ENCODE data around the gene GLI2.

Gene GLI2

DNA sequence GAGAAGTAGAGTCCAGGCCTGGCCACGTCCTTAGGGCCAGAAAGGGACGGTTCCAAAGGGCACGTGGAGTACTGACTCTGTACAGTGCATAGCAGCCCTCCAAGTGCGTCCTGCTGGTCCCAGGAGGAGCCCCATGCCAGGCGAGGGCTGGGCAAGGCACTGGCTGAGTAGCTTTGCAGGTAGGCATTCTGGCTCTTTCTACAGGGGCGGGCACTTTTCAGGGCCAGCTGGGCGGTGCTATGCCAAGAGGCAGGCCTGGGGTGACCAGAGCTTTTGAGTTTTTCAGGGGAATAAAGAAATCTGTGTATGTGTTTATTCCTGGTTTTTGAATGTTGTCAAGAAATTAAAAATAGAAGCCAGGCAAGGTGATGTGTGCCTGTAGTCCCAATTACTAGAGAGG, 15.4 kb upstream of the GLI2 start:
- POLR2A ChIA-PET: no interaction called here

DNA sequence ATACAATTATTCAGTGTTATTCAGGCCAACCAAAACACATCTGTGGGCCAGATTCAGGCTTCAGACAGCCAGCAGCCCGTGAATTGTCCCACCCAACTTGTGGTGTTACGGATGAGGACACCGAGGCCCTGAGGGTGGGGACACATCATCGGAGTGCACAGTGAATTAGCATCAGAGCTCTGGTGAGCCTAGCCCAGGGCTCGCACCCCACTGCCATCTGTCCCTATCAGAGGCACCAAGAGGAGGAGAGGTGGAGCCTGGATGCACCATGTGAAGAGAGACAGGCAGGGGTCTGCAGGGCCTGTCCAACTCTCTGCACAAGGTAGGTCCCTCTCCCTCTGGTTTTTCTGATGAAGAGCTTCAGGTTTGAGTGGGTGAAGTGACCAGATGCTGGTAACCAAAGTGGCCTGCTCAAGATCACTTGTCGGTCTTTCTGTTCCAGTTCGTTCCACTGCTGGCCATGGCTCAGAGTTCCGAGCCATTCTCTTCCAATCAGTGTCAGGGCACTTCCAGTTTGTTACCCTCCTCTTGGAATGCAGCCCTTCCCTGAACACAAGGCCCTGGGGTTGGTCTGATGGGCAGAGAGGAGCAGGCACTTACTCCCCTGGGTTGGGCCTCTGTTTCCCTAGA, 14.8 kb upstream of the GLI2 start:
- TF ChIP-seq SP1 (IDR thresholded peaks at IDR 0.05) (no peak), FOXA1 (IDR thresholded peaks at IDR 0.05) (no peak), CTBP1 (IDR thresholded peaks at IDR 0.05; ENCODE audit: borderline replicate concordance) (no peak), FOXK2 (IDR thresholded peaks at IDR 0.05) (no peak), SUZ12 (IDR thresholded peaks at IDR 0.05) (no peak)
- TF ChIP-seq, protein P1, sequence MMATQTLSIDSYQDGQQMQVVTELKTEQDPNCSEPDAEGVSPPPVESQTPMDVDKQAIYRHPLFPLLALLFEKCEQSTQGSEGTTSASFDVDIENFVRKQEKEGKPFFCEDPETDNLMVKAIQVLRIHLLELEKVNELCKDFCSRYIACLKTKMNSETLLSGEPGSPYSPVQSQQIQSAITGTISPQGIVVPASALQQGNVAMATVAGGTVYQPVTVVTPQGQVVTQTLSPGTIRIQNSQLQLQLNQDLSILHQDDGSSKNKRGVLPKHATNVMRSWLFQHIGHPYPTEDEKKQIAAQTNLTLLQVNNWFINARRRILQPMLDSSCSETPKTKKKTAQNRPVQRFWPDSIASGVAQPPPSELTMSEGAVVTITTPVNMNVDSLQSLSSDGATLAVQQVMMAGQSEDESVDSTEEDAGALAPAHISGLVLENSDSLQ (IDR thresholded peaks at IDR 0.05): no peak
- ChIA-PET CTCF (no interaction called here), POLR2A (no interaction called here)
- no peak for DNase-seq (ENCODE audit: extremely low spot score)

More for the DNA sequence above, 15.4 kb upstream of the GLI2 start:
- TF ChIP-seq ZNF384 (IDR thresholded peaks at IDR 0.05) (no peak), FOXK2 (IDR thresholded peaks at IDR 0.05) (no peak)
- CTCF ChIA-PET: no interaction called here
- no peak for DNase-seq (ENCODE audit: extremely low spot score)

DNA sequence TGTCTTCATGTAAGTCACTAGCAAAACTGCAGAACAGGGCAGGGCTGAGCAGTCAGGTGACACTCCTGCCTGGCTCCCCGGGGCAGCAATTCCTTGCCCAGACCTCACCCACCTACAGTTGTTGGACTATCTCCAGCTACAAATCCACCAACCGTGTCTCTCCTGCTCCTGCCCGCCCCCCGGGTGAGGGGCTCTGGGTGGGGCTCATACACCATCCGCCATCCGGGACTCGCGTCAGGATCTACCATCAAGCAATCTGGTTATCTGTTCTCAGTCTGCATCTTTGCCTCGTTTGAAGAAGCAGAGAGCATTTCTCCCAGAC, 13.5 kb upstream of the GLI2 start:
- TF ChIP-seq SP1 (IDR thresholded peaks at IDR 0.05): no peak
- ChIA-PET CTCF (interaction anchor here (0.7 kb wide), 1 partner anchor 282 kb away, joined by 3 read pairs; no protein-coding TSS in a partner anchor), POLR2A (no interaction called here)
- no peak for DNase-seq (ENCODE audit: extremely low spot score)

DNA sequence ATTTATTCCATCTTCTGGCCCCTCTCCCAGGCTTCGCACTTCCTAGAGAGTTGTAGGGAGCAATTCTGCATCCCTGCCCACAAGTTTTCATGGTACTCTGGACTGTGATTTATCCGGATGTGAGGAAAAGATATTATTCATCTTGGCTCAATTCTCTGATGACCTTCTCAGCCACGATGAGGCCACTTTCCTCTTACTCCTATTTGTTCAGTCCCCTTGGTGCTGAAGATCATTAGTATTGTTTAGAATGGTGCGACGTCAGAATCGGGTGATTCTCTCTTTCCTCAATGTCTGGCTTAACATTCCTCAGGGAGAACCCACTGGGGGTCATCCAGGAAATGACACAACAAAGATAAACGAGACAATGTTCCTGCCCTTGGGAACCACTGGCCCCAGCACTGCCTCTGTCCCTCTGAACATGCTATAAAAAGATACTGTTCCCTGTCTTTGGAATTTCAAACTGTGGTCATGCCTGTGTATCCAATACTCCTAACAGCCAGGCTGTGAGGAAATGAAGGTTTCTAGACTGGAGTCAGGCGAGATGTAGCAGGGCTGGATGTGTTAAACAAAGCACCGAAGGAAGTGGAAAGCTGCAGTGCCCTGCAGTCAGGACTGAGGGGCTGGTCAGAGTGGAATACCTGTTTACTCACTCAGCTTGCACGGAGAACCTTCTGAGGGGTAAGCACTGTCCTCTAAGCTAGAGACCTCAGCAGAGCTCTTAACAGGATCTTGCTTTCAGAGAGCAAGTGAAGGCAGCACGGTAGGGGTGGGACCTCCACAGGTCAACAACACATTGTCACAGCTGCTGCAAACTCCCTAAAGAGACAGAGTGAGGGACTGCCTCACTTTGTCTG, 12.9 kb upstream of the GLI2 start:
- no peak for TF ChIP-seq SUZ12 (IDR thresholded peaks at IDR 0.05)
- no peak for TF ChIP-seq BHLHE40 (IDR thresholded peaks at IDR 0.05; ENCODE audit: borderline replicate concordance)
- TF ChIP-seq ARNT (IDR thresholded peaks at IDR 0.05): no peak
- no peak for TF ChIP-seq ELF4 (IDR thresholded peaks at IDR 0.05)
- no peak for TF ChIP-seq TARDBP (IDR thresholded peaks at IDR 0.05)
- TF ChIP-seq, protein P1 (IDR thresholded peaks at IDR 0.05): no peak
- no peak for TF ChIP-seq FOXA1 (IDR thresholded peaks at IDR 0.05)
- no peak for TF ChIP-seq FOXK2 (IDR thresholded peaks at IDR 0.05)
- no peak for TF ChIP-seq FOXM1 (IDR thresholded peaks at IDR 0.05; ENCODE audit: borderline replicate concordance)
- no peak for TF ChIP-seq HDGF (IDR thresholded peaks at IDR 0.05; ENCODE audit: borderline replicate concordance)
- TF ChIP-seq L3MBTL2 (conservative IDR thresholded peaks at IDR 0.05): no peak
- TF ChIP-seq ZNF384 (IDR thresholded peaks at IDR 0.05): no peak
- TF ChIP-seq CTBP1 (IDR thresholded peaks at IDR 0.05; ENCODE audit: borderline replicate concordance): no peak
- DNase-seq (ENCODE audit: extremely low spot score): no peak
- ChIA-PET CTCF (interaction anchor here (0.7 kb wide), 1 partner anchor 283 kb away, joined by 3 read pairs; no protein-coding TSS in a partner anchor), POLR2A (no interaction called here)

DNA sequence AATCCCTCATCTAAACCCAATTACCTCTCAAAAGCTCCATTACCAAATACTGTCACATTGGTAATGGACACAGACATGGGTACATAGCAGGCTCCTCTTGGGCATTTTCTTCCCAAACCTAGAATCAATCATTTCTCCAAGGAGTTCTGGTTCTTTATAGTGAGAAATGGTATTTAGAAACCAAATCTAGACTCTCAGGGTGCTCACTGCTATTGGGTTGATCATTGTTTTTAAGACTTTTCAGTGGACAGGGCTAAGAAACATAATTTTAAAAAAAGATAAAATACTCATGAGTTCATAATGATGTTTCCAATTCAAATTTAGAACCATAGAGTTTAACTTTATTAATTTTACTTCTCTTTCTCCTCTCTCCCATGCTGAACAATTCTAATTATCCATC, 9.4 kb upstream of the GLI2 start:
- no peak for DNase-seq (ENCODE audit: extremely low spot score)
- ChIA-PET POLR2A (no interaction called here), CTCF (no interaction called here)
- TF ChIP-seq ARNT (IDR thresholded peaks at IDR 0.05) (no peak), SP1 (IDR thresholded peaks at IDR 0.05) (no peak), L3MBTL2 (conservative IDR thresholded peaks at IDR 0.05) (no peak), FOXK2 (IDR thresholded peaks at IDR 0.05) (no peak), ZNF384 (IDR thresholded peaks at IDR 0.05) (no peak), HDGF (IDR thresholded peaks at IDR 0.05; ENCODE audit: borderline replicate concordance) (no peak), BHLHE40 (IDR thresholded peaks at IDR 0.05; ENCODE audit: borderline replicate concordance) (no peak), FOXM1 (IDR thresholded peaks at IDR 0.05; ENCODE audit: borderline replicate concordance) (no peak), TARDBP (IDR thresholded peaks at IDR 0.05) (no peak), ELF4 (IDR thresholded peaks at IDR 0.05) (no peak), LEF1 (IDR thresholded peaks at IDR 0.05; ENCODE audit: borderline replicate concordance) (no peak)
- TF ChIP-seq, protein P1 (IDR thresholded peaks at IDR 0.05): no peak

DNA sequence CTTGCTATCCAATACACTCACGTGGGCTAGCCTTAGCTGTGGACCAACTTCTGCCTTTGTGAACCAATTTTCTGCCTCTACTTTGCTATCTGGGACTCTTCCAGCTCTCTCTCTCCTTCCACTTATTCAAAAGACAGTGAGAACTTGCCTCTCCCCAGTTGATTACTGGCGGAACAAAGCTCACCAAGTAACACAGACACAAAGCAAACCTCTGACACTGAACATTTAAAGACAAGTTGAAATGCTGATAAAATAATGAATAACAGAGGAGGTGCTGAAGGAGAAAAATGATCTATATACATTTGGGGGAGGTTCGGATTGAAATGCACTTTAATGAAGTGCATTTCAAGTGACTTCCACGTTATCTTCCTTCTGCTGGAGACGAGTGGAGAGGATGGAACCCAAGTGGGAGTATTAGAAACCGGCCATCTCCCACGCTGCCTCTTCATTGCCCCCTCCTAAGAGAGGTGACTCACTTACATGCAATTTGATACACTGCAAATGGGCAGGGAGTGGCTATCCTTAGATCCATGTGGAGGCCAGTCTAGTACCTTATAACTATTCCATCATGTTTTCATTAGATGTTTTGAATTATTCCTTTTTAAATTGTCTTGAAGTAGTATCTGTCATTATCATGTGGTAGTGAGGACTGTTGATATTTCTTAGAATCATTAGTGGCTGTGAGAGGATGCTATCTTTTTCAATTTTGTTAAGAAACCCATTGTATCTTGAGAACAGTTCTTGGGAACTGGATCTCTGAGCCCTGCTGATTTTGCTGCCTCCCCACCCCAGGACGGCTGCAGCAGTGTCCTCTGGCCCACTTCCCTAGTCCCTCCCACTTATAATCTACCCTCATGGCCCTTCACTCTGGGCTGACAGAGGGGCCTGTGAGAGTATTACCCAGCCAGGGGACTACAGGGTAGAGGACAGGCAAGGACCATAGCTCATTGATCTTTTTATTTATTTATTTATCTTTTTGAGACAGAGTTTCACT, 6.0 kb upstream of the GLI2 start:
- CTCF ChIA-PET: no interaction called here
- POLR2A ChIA-PET: interaction anchor here (0.7 kb wide), 2 partner anchors 8 to 12 kb away, joined by 3 to 4 read pairs; no protein-coding TSS in a partner anchor
- TF ChIP-seq ZNF384 (IDR thresholded peaks at IDR 0.05) (no peak), FOXK2 (IDR thresholded peaks at IDR 0.05) (no peak), FOXM1 (IDR thresholded peaks at IDR 0.05; ENCODE audit: borderline replicate concordance) (no peak), CTBP1 (IDR thresholded peaks at IDR 0.05; ENCODE audit: borderline replicate concordance) (no peak), SP1 (IDR thresholded peaks at IDR 0.05) (no peak), L3MBTL2 (conservative IDR thresholded peaks at IDR 0.05) (no peak), BHLHE40 (IDR thresholded peaks at IDR 0.05; ENCODE audit: borderline replicate concordance) (no peak)
- TF ChIP-seq, protein P1 (IDR thresholded peaks at IDR 0.05): no peak
- no peak for DNase-seq (ENCODE audit: extremely low spot score)
